Liver (tissue), 9 donors: ENCODE measurements around the gene PLA2G4A. TPM values are rescaled to one million over a fixed set of nuclear protein-coding genes. Genes with fewer than 3 reads are reported as not detected.

ENCODE experiments used
- DNase-seq: peaks from one replicate; pipeline ENCODE4 v3.0.0-alpha.2; 2017; ENCODE audit warnings: low spot score
- H3K27ac ChIP-seq, 2 donors: one replicate each; pipeline ENCODE4 v1.7.0; 2013; ENCODE audit warnings: inconsistent platforms in 2 of 2, low read length in 2 of 2, control low read depth in 1 of 2, low read depth in 1 of 2, mild to moderate bottlenecking in 1 of 2
- H3K27me3 ChIP-seq, 4 donors: one replicate each; pipeline versions ENCODE4 v1.6.1 to v1.7.0; 2013; ENCODE audit warnings: low read length in 3 of 4, inconsistent platforms in 1 of 4, mild to moderate bottlenecking in 1 of 4, moderate library complexity in 1 of 4; ENCODE audit not compliant: control insufficient read depth in 4 of 4, insufficient read depth in 4 of 4
- H3K36me3 ChIP-seq, 4 donors: one replicate each; pipeline versions ENCODE4 v1.6.1 to v1.7.0; 2013; ENCODE audit warnings: low read length in 3 of 4, mild to moderate bottlenecking in 3 of 4, low read depth in 1 of 4, moderate library complexity in 1 of 4; ENCODE audit not compliant: control insufficient read depth in 4 of 4, insufficient read depth in 3 of 4
- H3K4me1 ChIP-seq, 4 donors: one replicate each; pipeline versions ENCODE4 v1.6.1 to v1.7.0; 2013; ENCODE audit warnings: low read length in 3 of 4, mild to moderate bottlenecking in 3 of 4, moderate library complexity in 1 of 4; ENCODE audit not compliant: control insufficient read depth in 4 of 4, insufficient read depth in 4 of 4
- H3K4me3 ChIP-seq, 3 donors: one replicate each; pipeline versions ENCODE4 v1.6.1 to v1.7.0; 2013; ENCODE audit warnings: low read length in 3 of 3, control low read depth in 1 of 3, low read depth in 1 of 3, mild to moderate bottlenecking in 1 of 3
- H3K9ac ChIP-seq, 2 donors: one replicate each; pipeline ENCODE4 v1.7.0; 2013; ENCODE audit warnings: low read length in 2 of 2, mild to moderate bottlenecking in 2 of 2, moderate library complexity in 2 of 2, control low read depth in 1 of 2, low read depth in 1 of 2
- H3K9me3 ChIP-seq, 4 donors: one replicate each; pipeline versions ENCODE4 v1.6.1 to v1.7.0; 2013; ENCODE audit warnings: low read length in 3 of 4; ENCODE audit not compliant: control insufficient read depth in 4 of 4
- FOXA1 ChIP-seq: IDR thresholded peaks from 2 replicates; pipeline ENCODE4 v1.6.1; 2016; ENCODE audit warnings: antibody characterized with exemption
- FOXA2 ChIP-seq: IDR thresholded peaks from 2 replicates; pipeline ENCODE4 v1.6.1; 2016; ENCODE audit warnings: antibody characterized with exemption
- HNF4A ChIP-seq, 2 donors: conservative IDR thresholded peaks; 2 replicates each; pipeline ENCODE4 v1.6.1; 2016; ENCODE audit warnings: antibody characterized with exemption in 2 of 2, mild to moderate bottlenecking in 2 of 2
- ZBTB33 ChIP-seq: IDR thresholded peaks from 2 replicates; pipeline ENCODE4 v1.6.1; 2016; ENCODE audit warnings: antibody characterized with exemption
- WGBS: extraction: QIAGEN DNeasy Blood & Tissue Kit; methylation state at CpG from one replicate; pipeline ENCODE4 v1.1.7; 2013; 5-methylcytosine and 5-hydroxymethylcytosine counted together
- polyA plus RNA-seq, 2 donors: library from polyadenylated mRNA; stranded (reverse) in 1 of 2; unstranded in 1 of 2; fragments of 200-250 nt in 1 of 2; fragments of >200 nt in 1 of 2; fragmentation: Nextera tagmentation in 1 of 2; extraction: Ambion mirVana in 1 of 2; gene quantifications; one replicate each; pipeline versions ENCODE4 v1.2.1 to v1.2.3, GENCODE V29; 2013 to 2015
- total RNA-seq, 2 donors: library from RNA; depleted of rRNA; stranded (reverse); fragments of >200 nt; gene quantifications; one replicate each; pipeline ENCODE4 v1.2.3, GENCODE V29; 2014
- TF ChIP-seq, protein P1 (sequence below): IDR thresholded peaks from 2 replicates; pipeline ENCODE4 v1.6.1; 2016; ENCODE audit warnings: antibody characterized with exemption
- TF ChIP-seq, protein P2 (sequence below): IDR thresholded peaks from 2 replicates; pipeline ENCODE4 v1.6.1; 2016; ENCODE audit warnings: antibody characterized with exemption, mild to moderate bottlenecking
- donor health status: healthy.
- donor health status: healthy.
- donor health status: healthy.
- donor health status: healthy.
- donor health status: healthy.

The PLA2G4A gene
- total and polyA plus RNA-seq, 4 donors, result 0.39 to 2.5 (median 1.1) TPM

DNA sequence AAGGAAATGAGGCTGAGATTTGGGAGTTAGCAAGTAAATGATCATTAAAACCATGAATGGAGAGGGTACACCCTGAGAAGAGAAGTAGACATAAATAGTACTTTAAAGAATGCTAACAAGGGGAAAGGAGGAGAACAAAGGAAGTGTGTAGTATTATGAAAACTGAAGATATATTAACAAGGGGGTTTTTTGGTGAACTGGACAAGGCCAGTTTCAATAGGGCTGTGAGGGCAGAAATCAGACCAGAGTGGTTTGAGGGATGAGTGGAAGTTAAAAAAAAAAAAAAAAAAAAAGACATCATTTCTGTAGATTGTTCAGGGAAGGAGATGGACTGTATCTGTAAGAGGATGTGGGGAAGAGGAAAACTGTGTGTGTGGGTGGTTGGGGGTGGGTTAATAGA, 137.1 kb downstream of the PLA2G4A start:
- Histone ChIP-seq H3K4me1 (no peaks in the 10 kb centered on the region), H3K4me3 (no peak overlapping the region), H3K9ac (no peak overlapping the region), H3K27ac (no peak overlapping the region), H3K36me3 (no peaks in the 10 kb centered on the region), H3K27me3 (peaks cover 0 to 5% (median 0%) of the 10 kb centered on the region in 4 donors), H3K9me3 (peaks cover 0 to 4% (median 0%) of the 10 kb centered on the region in 4 donors)
- no peak for DNase-seq
- no peak for TF ChIP-seq ZBTB33
- TF ChIP-seq, protein P1, sequence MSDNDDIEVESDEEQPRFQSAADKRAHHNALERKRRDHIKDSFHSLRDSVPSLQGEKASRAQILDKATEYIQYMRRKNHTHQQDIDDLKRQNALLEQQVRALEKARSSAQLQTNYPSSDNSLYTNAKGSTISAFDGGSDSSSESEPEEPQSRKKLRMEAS, result no peak

- TF ChIP-seq, protein P2, sequence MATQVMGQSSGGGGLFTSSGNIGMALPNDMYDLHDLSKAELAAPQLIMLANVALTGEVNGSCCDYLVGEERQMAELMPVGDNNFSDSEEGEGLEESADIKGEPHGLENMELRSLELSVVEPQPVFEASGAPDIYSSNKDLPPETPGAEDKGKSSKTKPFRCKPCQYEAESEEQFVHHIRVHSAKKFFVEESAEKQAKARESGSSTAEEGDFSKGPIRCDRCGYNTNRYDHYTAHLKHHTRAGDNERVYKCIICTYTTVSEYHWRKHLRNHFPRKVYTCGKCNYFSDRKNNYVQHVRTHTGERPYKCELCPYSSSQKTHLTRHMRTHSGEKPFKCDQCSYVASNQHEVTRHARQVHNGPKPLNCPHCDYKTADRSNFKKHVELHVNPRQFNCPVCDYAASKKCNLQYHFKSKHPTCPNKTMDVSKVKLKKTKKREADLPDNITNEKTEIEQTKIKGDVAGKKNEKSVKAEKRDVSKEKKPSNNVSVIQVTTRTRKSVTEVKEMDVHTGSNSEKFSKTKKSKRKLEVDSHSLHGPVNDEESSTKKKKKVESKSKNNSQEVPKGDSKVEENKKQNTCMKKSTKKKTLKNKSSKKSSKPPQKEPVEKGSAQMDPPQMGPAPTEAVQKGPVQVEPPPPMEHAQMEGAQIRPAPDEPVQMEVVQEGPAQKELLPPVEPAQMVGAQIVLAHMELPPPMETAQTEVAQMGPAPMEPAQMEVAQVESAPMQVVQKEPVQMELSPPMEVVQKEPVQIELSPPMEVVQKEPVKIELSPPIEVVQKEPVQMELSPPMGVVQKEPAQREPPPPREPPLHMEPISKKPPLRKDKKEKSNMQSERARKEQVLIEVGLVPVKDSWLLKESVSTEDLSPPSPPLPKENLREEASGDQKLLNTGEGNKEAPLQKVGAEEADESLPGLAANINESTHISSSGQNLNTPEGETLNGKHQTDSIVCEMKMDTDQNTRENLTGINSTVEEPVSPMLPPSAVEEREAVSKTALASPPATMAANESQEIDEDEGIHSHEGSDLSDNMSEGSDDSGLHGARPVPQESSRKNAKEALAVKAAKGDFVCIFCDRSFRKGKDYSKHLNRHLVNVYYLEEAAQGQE, result no peak
- no peaks in the 10 kb centered on the region for H3K4me1 ChIP-seq
- no peak overlapping the region for H3K27ac ChIP-seq
- 55% methylated on average over 4 of the region's 4 CpGs for WGBS
- H3K9ac ChIP-seq, result no peak overlapping the region
- H3K27me3 ChIP-seq, result peaks cover 0 to 5% (median 0%) of the 10 kb centered on the region in 4 donors
- H3K9me3 ChIP-seq, result peaks cover 0 to 4% (median 0%) of the 10 kb centered on the region in 4 donors
- no peaks in the 10 kb centered on the region for H3K36me3 ChIP-seq
- DNase-seq, result no peak
- H3K4me3 ChIP-seq, result no peak overlapping the region
Observed at GRCh38 chr1:186966456-186966855, 137.7 kb downstream of the PLA2G4A start.

GRCh38 chr1:186967656-186968394, 139.1 kb downstream of the PLA2G4A start:
- no peak overlapping the region for H3K27ac ChIP-seq
- WGBS, result 88% methylated on average over 2 of the region's 2 CpGs
- H3K36me3 ChIP-seq, result no peaks in the 10 kb centered on the region
- H3K4me3 ChIP-seq, result no peak overlapping the region
- H3K9ac ChIP-seq, result no peak overlapping the region
- DNase-seq, result no peak
- no peak for TF ChIP-seq FOXA1
- no peak for TF ChIP-seq FOXA2
- TF ChIP-seq, protein P2, result no peak
- TF ChIP-seq HNF4A (conservative IDR thresholded peaks at IDR 0.05), result no peak
- peaks cover 0 to 5% (median under 1%) of the 10 kb centered on the region in 4 donors for H3K27me3 ChIP-seq
- no peaks in the 10 kb centered on the region for H3K4me1 ChIP-seq
- H3K9me3 ChIP-seq, result peaks cover 0 to 4% (median 0%) of the 10 kb centered on the region in 4 donors
